HepG2 (cell line): ENCODE results near the gene TENT5A. TPM values are rescaled to one million over a fixed set of nuclear protein-coding genes. Genes with fewer than 3 reads are reported as not detected.

Source experiments
- ATAC-seq: fragments of 200-7000 bp; cut with Tn5 transposase; 3 replicates; pipeline ENCODE4 v1.9.1; 2020; ENCODE audit warnings: mild to moderate bottlenecking, moderate library complexity
- BruUV-seq: library from RNA; stranded (reverse); fragments of 400-500 nt; replicated peaks from 2 replicates; lab custom pipeline; 2021; lab: Mats Ljungman, UMichigan
- CTCF ChIA-PET: fragments of 300-600 bp; formaldehyde crosslinking; extraction: SDS; loops from one replicate; lab custom pipeline; 2021; ENCODE audit warnings: low total read pairs, inconsistent platforms, low intra/inter-chr PET ratio; lab: Yijun Ruan, JAX
- POLR2A ChIA-PET: fragments of 350-600 bp; sonication (Branson Sonifier 250); formaldehyde crosslinking; loops from one replicate; lab custom pipeline; 2020; ENCODE audit warnings: antibody characterized with exemption, inconsistent platforms; lab: Yijun Ruan, JAX
- DNase-seq: peaks from one replicate; pipeline ENCODE4 v3.0.0-alpha.2; 2015; ENCODE audit warnings: low spot score
- FAIRE-seq: peaks from 3 replicates; lab custom pipeline; 2011; peaks lifted over from hg19 to GRCh38; lab: Jason Lieb, UNC
- H2AFZ ChIP-seq: one replicate; pipeline ENCODE4 v1.6.1; 2011; ENCODE audit warnings: low read length, inconsistent platforms
- H3K27ac ChIP-seq: fragments of 300-600 bp; 3 replicates; pipeline ENCODE4 v1.8.0; 2011; ENCODE audit warnings: mixed run types, mild to moderate bottlenecking, mixed read lengths, low read length, inconsistent platforms; ENCODE audit not compliant: insufficient read depth; ENCODE audit errors: extremely low read length
- H3K27me3 ChIP-seq, 2 experiments: fragments of 200-600 bp in 1 of 2; 2 replicates in 1 of 2; 3 replicates in 1 of 2; pipeline versions ENCODE4 v1.6.0 to v1.8.0; 2011; ENCODE audit warnings: low read length in 2 of 2, mild to moderate bottlenecking in 2 of 2, moderate library complexity in 2 of 2, inconsistent platforms in 1 of 2; ENCODE audit not compliant: insufficient read depth in 2 of 2, control insufficient read depth in 1 of 2
- H3K36me3 ChIP-seq, 2 experiments: fragments of 200-600 bp in 1 of 2; replicated peaks in 1 of 2; 2 replicates in 1 of 2; 3 replicates in 1 of 2; pipeline versions ENCODE4 v1.5.1 to v1.8.0; 2011; ENCODE audit warnings: low read length in 2 of 2, inconsistent platforms in 1 of 2; ENCODE audit not compliant: insufficient read depth in 2 of 2, control insufficient read depth in 1 of 2
- H3K4me1 ChIP-seq: 2 replicates; pipeline ENCODE4 v1.5.1; 2012; ENCODE audit warnings: low read length, inconsistent platforms; ENCODE audit not compliant: insufficient read depth
- H3K4me2 ChIP-seq: 2 replicates; pipeline ENCODE4 v1.6.0; 2011; ENCODE audit warnings: low read depth, low read length, inconsistent platforms
- H3K4me3 ChIP-seq, 3 experiments: fragments of 200-600 bp in 1 of 3; sonication (generic), shearing (Covaris generic) in 1 of 3; replicated peaks in 1 of 3; 2 replicates each; pipeline ENCODE4 v1.5.1; 2011 to 2016; ENCODE audit warnings: low read length in 3 of 3, inconsistent platforms in 2 of 3, low read depth in 2 of 3, mild to moderate bottlenecking in 2 of 3, control low read depth in 1 of 3, mixed read lengths in 1 of 3; ENCODE audit not compliant: insufficient read depth in 1 of 3
- H3K79me2 ChIP-seq: one replicate; pipeline ENCODE4 v1.6.1; 2011; ENCODE audit warnings: low read length, inconsistent platforms; ENCODE audit not compliant: insufficient read depth
- H3K9ac ChIP-seq: 2 replicates; pipeline ENCODE4 v1.6.0; 2011; ENCODE audit warnings: mild to moderate bottlenecking, low read depth, low read length, inconsistent platforms; ENCODE audit not compliant: insufficient read depth
- H3K9me3 ChIP-seq: 2 replicates; pipeline ENCODE4 v1.5.1; 2012; ENCODE audit warnings: mild to moderate bottlenecking, low read length
- H4K20me1 ChIP-seq: 2 replicates; pipeline ENCODE4 v1.6.0; 2011; ENCODE audit warnings: inconsistent platforms, mild to moderate bottlenecking, low read length, moderate library complexity; ENCODE audit not compliant: insufficient read depth
- ARID5B ChIP-seq: IDR thresholded peaks from 2 replicates; pipeline ENCODE4 v1.4.0; 2020; ENCODE audit warnings: mild to moderate bottlenecking, missing genetic modification reagents
- CREB1 ChIP-seq, 2 experiments: fragments of 450-650 bp in 1 of 2; IDR thresholded peaks; 2 replicates each; pipeline ENCODE4 v1.6.1; 2016 to 2017; ENCODE audit warnings: control low read depth in 1 of 2, mild to moderate bottlenecking in 1 of 2, missing compliant biosample characterization in 1 of 2, missing genetic modification characterization in 1 of 2
- FOXO1 ChIP-seq: sonication (generic); formaldehyde crosslinking; IDR thresholded peaks from 2 replicates; pipeline ENCODE4 v1.4.0; 2020; ENCODE audit warnings: missing genetic modification reagents
- GATAD2A ChIP-seq: IDR thresholded peaks from 2 replicates; pipeline ENCODE4 v1.6.1; 2016
- IRX3 ChIP-seq: sonication (generic); formaldehyde crosslinking; IDR thresholded peaks from 2 replicates; pipeline ENCODE4 v1.8.1; 2023; ENCODE audit warnings: mild to moderate bottlenecking, low read depth, missing genetic modification reagents, borderline replicate concordance
- MED8 ChIP-seq: sonication (generic); formaldehyde crosslinking; IDR thresholded peaks from 2 replicates; pipeline ENCODE4 v1.8.1; 2023; ENCODE audit warnings: mild to moderate bottlenecking, missing genetic modification reagents; ENCODE audit not compliant: insufficient replicate concordance
- NBN ChIP-seq: fragments of 450-650 bp; conservative IDR thresholded peaks from 2 replicates; pipeline ENCODE4 v1.6.1; 2017
- NFKBIZ ChIP-seq: IDR thresholded peaks from 2 replicates; pipeline ENCODE4 v1.6.1; 2018; ENCODE audit warnings: missing genetic modification reagents, missing compliant biosample characterization
- POLR2AphosphoS2 ChIP-seq: IDR thresholded peaks from 2 replicates; pipeline ENCODE4 v1.6.1; 2011; ENCODE audit warnings: low read depth, low read length, improper control_type of control experiment
- SAP130 ChIP-seq: IDR thresholded peaks from 2 replicates; pipeline ENCODE4 v1.6.1; 2016; ENCODE audit warnings: low read depth
- SOX5 ChIP-seq: IDR thresholded peaks from 2 replicates; pipeline ENCODE4 v1.6.1; 2016; ENCODE audit warnings: borderline replicate concordance
- SOX6 ChIP-seq, 2 experiments: fragments of 450-650 bp in 1 of 2; sonication (generic) in 1 of 2; formaldehyde crosslinking in 1 of 2; IDR thresholded peaks; 2 replicates each; pipeline versions ENCODE4 v1.4.0 to v1.6.1; 2017 to 2020; ENCODE audit warnings: antibody characterized with exemption in 1 of 2, mild to moderate bottlenecking in 1 of 2, missing genetic modification reagents in 1 of 2
- TAF1 ChIP-seq: sonication (generic); formaldehyde crosslinking; IDR thresholded peaks from 2 replicates; pipeline ENCODE4 v1.4.0; 2020; ENCODE audit warnings: missing genetic modification reagents
- XBP1 ChIP-seq: sonication (generic); formaldehyde crosslinking; IDR thresholded peaks from 2 replicates; pipeline ENCODE4 v1.5.0; 2020; ENCODE audit warnings: missing genetic modification reagents
- ZNF143 ChIP-seq: sonication (generic); formaldehyde crosslinking; IDR thresholded peaks from 2 replicates; pipeline ENCODE4 v1.4.0; 2020; ENCODE audit warnings: missing genetic modification reagents
- ZNF276 ChIP-seq: sonication (generic); formaldehyde crosslinking; IDR thresholded peaks from 2 replicates; pipeline ENCODE4 v1.4.0; 2020; ENCODE audit warnings: mild to moderate bottlenecking, low read depth, missing genetic modification reagents
- ZNF296 ChIP-seq: sonication (generic); formaldehyde crosslinking; conservative IDR thresholded peaks from 2 replicates; pipeline ENCODE4 v1.5.0; 2020; ENCODE audit warnings: mild to moderate bottlenecking, missing genetic modification reagents
- ZNF331 ChIP-seq: sonication (generic); formaldehyde crosslinking; IDR thresholded peaks from 2 replicates; pipeline ENCODE4 v1.4.0; 2020; ENCODE audit warnings: missing genetic modification reagents
- ZNF432 ChIP-seq: sonication (generic); formaldehyde crosslinking; IDR thresholded peaks from 2 replicates; pipeline ENCODE4 v1.5.0; 2020; ENCODE audit warnings: missing genetic modification reagents, mild to moderate bottlenecking, borderline replicate concordance
- ZNF660 ChIP-seq: sonication (generic); formaldehyde crosslinking; IDR thresholded peaks from 2 replicates; pipeline ENCODE4 v1.5.1; 2020; ENCODE audit warnings: mild to moderate bottlenecking, low read depth, missing genetic modification reagents, borderline replicate concordance
- WGBS: methylation state at CpG from one replicate; pipeline ENCODE4 v1.1.6; 2017; ENCODE audit warnings: low lambda C conversion rate; 5-methylcytosine and 5-hydroxymethylcytosine counted together
- in situ Hi-C: cut with HindIII; loops from 2 replicates; pipeline ENCODE4 v1.10.0; 2017; ENCODE audit warnings: low pct_unique_long_range_greater_than_20kb; ENCODE audit not compliant: extremely low pct_ligation_motif_present
- intact Hi-C: fragments of 100-400 bp; cut with micrococcal nuclease; formaldehyde crosslinking; loops from one replicate; pipeline ENCODE4 v1.10.0; 2022; ENCODE audit not compliant: unreplicated experiment
- polyA plus RNA-seq, 8 experiments: library from polyadenylated mRNA; depleted of rRNA in 3 of 8; stranded (reverse) in 7 of 8; unstranded in 1 of 8; fragments of >200 nt; fragmentation: Illumina TruSeq in 4 of 8; extraction: Trizol in 4 of 8; gene quantifications; 2 replicates each; pipeline versions ENCODE4 v1.2.1 to v1.2.3, GENCODE V29; 2011 to 2016; ENCODE audit warnings: low read depth in 4 of 8, missing spikeins in 1 of 8, mixed read lengths in 1 of 8; ENCODE audit not compliant: insufficient read depth in 1 of 8
- total RNA-seq, 5 experiments: library from RNA; depleted of rRNA; stranded (reverse); fragments of >200 nt; fragmentation: Illumina TruSeq; extraction: Trizol; gene quantifications; 2 replicates each; pipeline ENCODE4 v1.2.3, GENCODE V29; 2016; ENCODE audit warnings: low read depth in 1 of 5

The TENT5A gene
- total and polyA plus RNA-seq, 2 of the 13 experiments (the other 11 are each of a cell fraction or from before 2014, with no cell fraction given) = 8.0 to 13.8 TPM

GRCh38 chr6:81766482-81767069 lies 14.1 kb upstream of the TENT5A start:
- BruUV-seq = no TSS peak
- WGBS = 16% methylated on average over 3 of the region's 3 CpGs
- intact Hi-C loops = loop anchor here (2.0 to 5.0 kb wide), 3 partner anchors 20 to 171 kb away; no protein-coding TSS in a partner anchor
- Histone ChIP-seq H3K36me3 (no peaks in the 10 kb centered on the region), H3K9me3 (no peaks in the 10 kb centered on the region), H3K27me3 (no peaks in the 10 kb centered on the region), H4K20me1 (no peaks in the 10 kb centered on the region), H3K79me2 (no peaks in the 10 kb centered on the region), H3K4me1 (peaks cover 84% of the 10 kb centered on the region), H2AFZ (no peak overlapping the region), H3K4me3 (peak overlapping the region in 1 of 3 experiments; percentile 41; a peak in 1 of 6 replicates), H3K27ac (peak overlapping the region; percentile 14), H3K4me2 (peak overlapping the region; percentile 61), H3K9ac (no peak overlapping the region)
- FAIRE-seq (peak; percentile 83), DNase-seq (peak; percentile 78), ATAC-seq (peak; percentile 80)
- ChIA-PET POLR2A (interaction anchor here (1.0 to 3.6 kb wide), 2 partner anchors 14 to 19 kb away, joined by 4 to 50 read pairs; partner anchors contain the start of gene TENT5A), CTCF (no interaction called here)
- in situ Hi-C loops = no loop called here
- TF ChIP-seq ZNF331 (CRISPR knock-in tag) = 0 out of 2 replicates have a peak, but pooled peaks have one; percentile 27
- TF ChIP-seq ZNF276 = no peak
- TF ChIP-seq SOX5 (CRISPR knock-in tag) = peak; percentile 75
- TF ChIP-seq NBN = no peak
- no peak for TF ChIP-seq CREB1 (IDR thresholded peaks at IDR 0.05)
- TF ChIP-seq CREB1 (CRISPR knock-in tag; IDR thresholded peaks at IDR 0.05) = no peak; the same call in 1 of the 2 replicates
- TF ChIP-seq XBP1 (CRISPR knock-in tag) = no peak
- TF ChIP-seq ZNF660 = no peak
- no peak for TF ChIP-seq ZNF296 (CRISPR knock-in tag)
- TF ChIP-seq MED8 (CRISPR knock-in tag) = no peak
- TF ChIP-seq ZNF143 (CRISPR knock-in tag) = no peak
- TF ChIP-seq FOXO1 (CRISPR knock-in tag) = no peak
- TF ChIP-seq NFKBIZ (CRISPR knock-in tag) = peak; percentile 53; the same call in 1 of the 2 replicates
- TF ChIP-seq POLR2AphosphoS2 = no peak
- peak; percentile 88 for TF ChIP-seq ARID5B (CRISPR knock-in tag)
- TF ChIP-seq SOX6 (IDR thresholded peaks at IDR 0.05) = no peak
- peak; percentile 80 for TF ChIP-seq SOX6 (CRISPR knock-in tag; IDR thresholded peaks at IDR 0.05)
- TF ChIP-seq ZNF432 (CRISPR knock-in tag) = no peak
- no peak for TF ChIP-seq IRX3 (CRISPR knock-in tag)
- TF ChIP-seq TAF1 (CRISPR knock-in tag) = no peak
- peak; percentile 85 for TF ChIP-seq GATAD2A (CRISPR knock-in tag)
- TF ChIP-seq SAP130 (CRISPR knock-in tag) = peak; percentile 49; the same call in 1 of the 2 replicates
